Neural cell (in vitro differentiated cells): ENCODE measurements around the gene PNISR.

ENCODE experiments used
- CTCF ChIP-seq: fragments of 450-650 bp; IDR thresholded peaks from 2 replicates; pipeline ENCODE4 v1.5.1; 2014; ENCODE audit warnings: antibody characterized with exemption, mild to moderate bottlenecking, moderate library complexity; ENCODE audit not compliant: poor library complexity, severe bottlenecking
- EP300 ChIP-seq: fragments of 450-650 bp; conservative IDR thresholded peaks from 2 replicates; pipeline ENCODE4 v1.6.1; 2014; ENCODE audit warnings: antibody characterized with exemption, mild to moderate bottlenecking, moderate library complexity; ENCODE audit not compliant: poor library complexity, severe bottlenecking
- EZH2 ChIP-seq: fragments of 200-600, 300-800 bp; shearing (Covaris generic), sonication (generic); IDR thresholded peaks from 2 replicates; pipeline ENCODE4 v1.6.1; 2014; ENCODE audit warnings: antibody characterized with exemption, low read length, borderline replicate concordance, mild to moderate bottlenecking; ENCODE audit not compliant: insufficient read depth, poor library complexity, severe bottlenecking
- POLR2AphosphoS5 ChIP-seq: IDR thresholded peaks from 2 replicates; pipeline ENCODE4 v1.6.1; 2012
- RAD21 ChIP-seq: fragments of 450-650 bp; conservative IDR thresholded peaks from 2 replicates; pipeline ENCODE4 v1.6.1; 2014; ENCODE audit warnings: antibody characterized with exemption, mild to moderate bottlenecking, moderate library complexity
- REST ChIP-seq: IDR thresholded peaks from 2 replicates; pipeline ENCODE4 v1.6.1; 2012; ENCODE audit warnings: borderline replicate concordance

GRCh38 chr6:99434702-99435530, 9.8 kb upstream of the PNISR start:
- TF ChIP-seq CTCF, result peak; percentile 59
- TF ChIP-seq REST, result no peak
- no peak for TF ChIP-seq POLR2AphosphoS5
- peak; percentile 22 for TF ChIP-seq RAD21
- no peak for TF ChIP-seq EZH2
- TF ChIP-seq EP300, result no peak
